Adrenal gland (tissue), 12 donors: ENCODE measurements around the gene GNAL. TPM values are rescaled to one million over a fixed set of nuclear protein-coding genes. Genes with fewer than 3 reads are reported as not detected.
A peak's percentile ranks its signal among the peaks of the same experiment; 100 is the strongest.

Source experiments
- DNase-seq, 7 donors: peaks; one replicate each; pipeline ENCODE4 v3.0.0-alpha.2; 2019 to 2020
- H3K27ac ChIP-seq, 5 donors: fragments of 200-600 bp; sonication (generic) in 4 of 5; 1 replicate in 3 of 5; 2 replicates in 2 of 5; pipeline versions ENCODE4 v1.5.1 to v1.8.0; 2016 to 2020; ENCODE audit warnings: mild to moderate bottlenecking in 1 of 5
- H3K27me3 ChIP-seq: fragments of 200-600 bp; 2 replicates; pipeline ENCODE4 v1.8.0; 2021
- H3K36me3 ChIP-seq, 2 donors: fragments of 200-600 bp; replicated peaks in 1 of 2; 1 replicate in 1 of 2; 2 replicates in 1 of 2; pipeline versions ENCODE4 v1.5.1 to v1.8.0; 2018 to 2022
- H3K4me1 ChIP-seq, 2 donors: fragments of 200-600 bp; replicated peaks in 1 of 2; 1 replicate in 1 of 2; 2 replicates in 1 of 2; pipeline versions ENCODE4 v1.5.1 to v1.8.0; 2018 to 2021
- H3K4me3 ChIP-seq, 4 donors: fragments of 200-600 bp; sonication (generic) in 3 of 4; one replicate each; pipeline ENCODE4 v1.5.1; 2016 to 2018
- H3K9me3 ChIP-seq, 3 donors: fragments of 200-600 bp; sonication (generic) in 1 of 3; replicated peaks in 1 of 3; 1 replicate in 2 of 3; 2 replicates in 1 of 3; pipeline versions ENCODE4 v1.5.1 to v1.8.0; 2016 to 2021
- CTCF ChIP-seq, 6 experiments: fragments of 450-650 bp in 4 of 6; fragments of 200-600 bp in 2 of 6; sonication (generic) in 1 of 6; IDR thresholded peaks; 1 replicate in 5 of 6; 2 replicates in 1 of 6; pipeline versions ENCODE4 v1.5.1 to v1.8.0; 2016 to 2021; ENCODE audit warnings: antibody characterized with exemption in 6 of 6, mild to moderate bottlenecking in 2 of 6, moderate library complexity in 1 of 6
- POLR2A ChIP-seq, 2 donors: fragments of 450-650 bp; IDR thresholded peaks; one replicate each; pipeline ENCODE4 v1.6.1; 2017; ENCODE audit warnings: antibody characterized with exemption in 2 of 2, mild to moderate bottlenecking in 2 of 2, moderate library complexity in 1 of 2
- WGBS, 4 donors: extraction: QIAGEN DNeasy Blood & Tissue Kit in 2 of 4; methylation state at CpG; one replicate each; pipeline versions ENCODE4 v1.1.5 to v1.1.7; 2013 to 2017; 5-methylcytosine and 5-hydroxymethylcytosine counted together
- intact Hi-C, 2 donors: fragments of 100-400 bp; cut with DNase I; formaldehyde crosslinking; loops; one replicate each; pipeline versions ENCODE4 v1.14.1 to v1.15.0; 2022 to 2023
- polyA plus RNA-seq, 3 donors: library from polyadenylated mRNA; stranded (reverse); fragments of 200-250 nt in 2 of 3; fragments of 350-450 nt in 1 of 3; fragmentation: Illumina TruSeq in 1 of 3; extraction: RNeasy Lipid Tissue Mini Kit (QIAGEN cat#74804) in 1 of 3; gene quantifications; one replicate each; pipeline ENCODE4 v1.2.3, GENCODE V29; 2013 to 2014
- total RNA-seq, 9 donors: library from RNA; depleted of rRNA in 4 of 9; stranded (reverse); fragments of >200 nt in 4 of 9; fragments of 120-200 nt in 1 of 9; fragmentation: NEBNext Ultra II Directional in 1 of 9; extraction: Animal tissue kit (Norgen Biotek cat#: 25700) in 1 of 9; gene quantifications; one replicate each; pipeline versions ENCODE4 v1.1.0 to v1.2.4, GENCODE V29; 2013 to 2023
- donor health status: healthy with polysubstance abuse.
- donor health status: Bipolar disorder and iron deficiency.
- donor health status: DM: yes; HTN: yes; CAD: no.
- donor health status: DM: no; HTN: no; CAD: no.
- donor health status: DM: no; HTN: no; CAD: no.
- donor health status: DM: yes; HTN: yes; CAD: no.

The GNAL gene
- total and polyA plus RNA-seq, 12 donors = 0.48 to 7.0 (median 2.3) TPM

GRCh38 chr18:11859282-11859830, 170.3 kb downstream of the GNAL start:
- H3K4me1 ChIP-seq = peaks cover 5 to 6% of the 10 kb centered on the region in 2 donors
- no peaks in the 10 kb centered on the region for H3K9me3 ChIP-seq
- 88 to 93% (median 91%) methylated on average over 6 to 7 of the region's 7 CpGs for WGBS, 4 donors
- H3K36me3 ChIP-seq = no peaks in the 10 kb centered on the region
- H3K27ac ChIP-seq = no peak overlapping the region
- no peak for DNase-seq
- intact Hi-C loops = loop anchor here in 1 of 2 donors (10.0 kb wide), 1 partner anchor 45 kb away; the partner anchor contains the start of gene MPPE1
- no peak overlapping the region for H3K4me3 ChIP-seq
- no peak for TF ChIP-seq CTCF (IDR thresholded peaks at IDR 0.05)
- TF ChIP-seq POLR2A (IDR thresholded peaks at IDR 0.05) = no peak
- no peaks in the 10 kb centered on the region for H3K27me3 ChIP-seq

- no peaks in the 10 kb centered on the region for H3K27me3 ChIP-seq
- H3K27ac ChIP-seq = no peak overlapping the region
- H3K9me3 ChIP-seq = no peaks in the 10 kb centered on the region
- no peaks in the 10 kb centered on the region for H3K36me3 ChIP-seq
- DNase-seq = peak in 1 of 7 donors; percentile 10
- intact Hi-C loops = loop anchor here in 1 of 2 donors (10.0 kb wide), 1 partner anchor 45 kb away; the partner anchor contains the start of gene MPPE1
- WGBS, 4 donors = 54 to 69% (median 60%) methylated on average over 4 of the region's 4 CpGs
- H3K4me1 ChIP-seq = peaks cover 5 to 6% of the 10 kb centered on the region in 2 donors
- TF ChIP-seq POLR2A (IDR thresholded peaks at IDR 0.05) (no peak), CTCF (IDR thresholded peaks at IDR 0.05) (peak in 1 of 6 experiments; percentile 10)
- no peak overlapping the region for H3K4me3 ChIP-seq
Measured at GRCh38 chr18:11859903-11860407, 170.9 kb downstream of the GNAL start.

GRCh38 chr18:11860594-11861450, 171.8 kb downstream of the GNAL start:
- Histone ChIP-seq H3K9me3 (no peaks in the 10 kb centered on the region), H3K4me3 (no peak overlapping the region), H3K36me3 (no peaks in the 10 kb centered on the region), H3K27me3 (no peaks in the 10 kb centered on the region), H3K27ac (no peak overlapping the region), H3K4me1 (peaks cover 5 to 6% of the 10 kb centered on the region in 2 donors)
- no peak for DNase-seq
- TF ChIP-seq CTCF (IDR thresholded peaks at IDR 0.05) (no peak), POLR2A (IDR thresholded peaks at IDR 0.05) (no peak)
- WGBS, 4 donors = 83 to 87% (median 85%) methylated on average over 12 to 17 of the region's 17 CpGs
- intact Hi-C loops = no loop called here

GRCh38 chr18:11861583-11862288, 172.7 kb downstream of the GNAL start:
- H3K27ac ChIP-seq = no peak overlapping the region
- no peaks in the 10 kb centered on the region for H3K9me3 ChIP-seq
- H3K4me1 ChIP-seq = peaks cover 4 to 6% of the 10 kb centered on the region in 2 donors
- H3K4me3 ChIP-seq = no peak overlapping the region
- 81 to 87% (median 85%) methylated on average over 15 to 20 of the region's 20 CpGs for WGBS, 4 donors
- TF ChIP-seq POLR2A (IDR thresholded peaks at IDR 0.05) (no peak), CTCF (IDR thresholded peaks at IDR 0.05) (no peak)
- H3K36me3 ChIP-seq = no peaks in the 10 kb centered on the region
- intact Hi-C loops = no loop called here
- no peaks in the 10 kb centered on the region for H3K27me3 ChIP-seq
- DNase-seq = no peak
